Measurements from ENCODE around the gene PTPRF. TPM values are rescaled to one million over a fixed set of nuclear protein-coding genes. Genes with fewer than 3 reads are reported as not detected.

Gene PTPRF
- total and polyA plus RNA-seq, 4 donors: 41.2 to 241 (median 85.6) TPM

DNA sequence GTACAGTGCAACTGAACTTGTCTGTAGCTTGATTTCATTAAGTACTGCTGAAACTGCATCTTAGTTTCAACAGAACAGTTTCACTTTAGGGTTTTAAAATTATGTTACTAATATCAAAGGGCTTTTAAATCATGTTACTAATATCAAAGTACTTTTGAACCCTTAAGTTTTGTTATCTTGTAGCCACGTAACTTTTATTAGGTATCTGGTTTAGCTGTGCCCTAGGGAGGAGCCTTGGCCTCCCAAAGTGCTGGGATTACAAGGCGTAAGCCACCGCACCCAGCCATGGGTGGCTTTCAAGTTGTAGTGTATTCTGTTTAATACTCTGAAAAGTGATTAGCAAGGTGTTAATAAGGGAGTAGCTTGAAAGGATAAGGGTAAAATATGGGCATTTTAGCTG, 121.2 kb downstream of the PTPRF start:
- TF ChIP-seq, protein P1, sequence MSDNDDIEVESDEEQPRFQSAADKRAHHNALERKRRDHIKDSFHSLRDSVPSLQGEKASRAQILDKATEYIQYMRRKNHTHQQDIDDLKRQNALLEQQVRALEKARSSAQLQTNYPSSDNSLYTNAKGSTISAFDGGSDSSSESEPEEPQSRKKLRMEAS (IDR thresholded peaks at IDR 0.05): no peak
- TF ChIP-seq, protein P2, sequence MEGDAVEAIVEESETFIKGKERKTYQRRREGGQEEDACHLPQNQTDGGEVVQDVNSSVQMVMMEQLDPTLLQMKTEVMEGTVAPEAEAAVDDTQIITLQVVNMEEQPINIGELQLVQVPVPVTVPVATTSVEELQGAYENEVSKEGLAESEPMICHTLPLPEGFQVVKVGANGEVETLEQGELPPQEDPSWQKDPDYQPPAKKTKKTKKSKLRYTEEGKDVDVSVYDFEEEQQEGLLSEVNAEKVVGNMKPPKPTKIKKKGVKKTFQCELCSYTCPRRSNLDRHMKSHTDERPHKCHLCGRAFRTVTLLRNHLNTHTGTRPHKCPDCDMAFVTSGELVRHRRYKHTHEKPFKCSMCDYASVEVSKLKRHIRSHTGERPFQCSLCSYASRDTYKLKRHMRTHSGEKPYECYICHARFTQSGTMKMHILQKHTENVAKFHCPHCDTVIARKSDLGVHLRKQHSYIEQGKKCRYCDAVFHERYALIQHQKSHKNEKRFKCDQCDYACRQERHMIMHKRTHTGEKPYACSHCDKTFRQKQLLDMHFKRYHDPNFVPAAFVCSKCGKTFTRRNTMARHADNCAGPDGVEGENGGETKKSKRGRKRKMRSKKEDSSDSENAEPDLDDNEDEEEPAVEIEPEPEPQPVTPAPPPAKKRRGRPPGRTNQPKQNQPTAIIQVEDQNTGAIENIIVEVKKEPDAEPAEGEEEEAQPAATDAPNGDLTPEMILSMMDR (IDR thresholded peaks at IDR 0.05; ENCODE audit: low read depth, low read length, missing input control): no peak
- TF ChIP-seq HNF4G (IDR thresholded peaks at IDR 0.05): no peak
- TF ChIP-seq, protein P3, sequence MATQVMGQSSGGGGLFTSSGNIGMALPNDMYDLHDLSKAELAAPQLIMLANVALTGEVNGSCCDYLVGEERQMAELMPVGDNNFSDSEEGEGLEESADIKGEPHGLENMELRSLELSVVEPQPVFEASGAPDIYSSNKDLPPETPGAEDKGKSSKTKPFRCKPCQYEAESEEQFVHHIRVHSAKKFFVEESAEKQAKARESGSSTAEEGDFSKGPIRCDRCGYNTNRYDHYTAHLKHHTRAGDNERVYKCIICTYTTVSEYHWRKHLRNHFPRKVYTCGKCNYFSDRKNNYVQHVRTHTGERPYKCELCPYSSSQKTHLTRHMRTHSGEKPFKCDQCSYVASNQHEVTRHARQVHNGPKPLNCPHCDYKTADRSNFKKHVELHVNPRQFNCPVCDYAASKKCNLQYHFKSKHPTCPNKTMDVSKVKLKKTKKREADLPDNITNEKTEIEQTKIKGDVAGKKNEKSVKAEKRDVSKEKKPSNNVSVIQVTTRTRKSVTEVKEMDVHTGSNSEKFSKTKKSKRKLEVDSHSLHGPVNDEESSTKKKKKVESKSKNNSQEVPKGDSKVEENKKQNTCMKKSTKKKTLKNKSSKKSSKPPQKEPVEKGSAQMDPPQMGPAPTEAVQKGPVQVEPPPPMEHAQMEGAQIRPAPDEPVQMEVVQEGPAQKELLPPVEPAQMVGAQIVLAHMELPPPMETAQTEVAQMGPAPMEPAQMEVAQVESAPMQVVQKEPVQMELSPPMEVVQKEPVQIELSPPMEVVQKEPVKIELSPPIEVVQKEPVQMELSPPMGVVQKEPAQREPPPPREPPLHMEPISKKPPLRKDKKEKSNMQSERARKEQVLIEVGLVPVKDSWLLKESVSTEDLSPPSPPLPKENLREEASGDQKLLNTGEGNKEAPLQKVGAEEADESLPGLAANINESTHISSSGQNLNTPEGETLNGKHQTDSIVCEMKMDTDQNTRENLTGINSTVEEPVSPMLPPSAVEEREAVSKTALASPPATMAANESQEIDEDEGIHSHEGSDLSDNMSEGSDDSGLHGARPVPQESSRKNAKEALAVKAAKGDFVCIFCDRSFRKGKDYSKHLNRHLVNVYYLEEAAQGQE (IDR thresholded peaks at IDR 0.05): no peak
- TF ChIP-seq, protein P4, sequence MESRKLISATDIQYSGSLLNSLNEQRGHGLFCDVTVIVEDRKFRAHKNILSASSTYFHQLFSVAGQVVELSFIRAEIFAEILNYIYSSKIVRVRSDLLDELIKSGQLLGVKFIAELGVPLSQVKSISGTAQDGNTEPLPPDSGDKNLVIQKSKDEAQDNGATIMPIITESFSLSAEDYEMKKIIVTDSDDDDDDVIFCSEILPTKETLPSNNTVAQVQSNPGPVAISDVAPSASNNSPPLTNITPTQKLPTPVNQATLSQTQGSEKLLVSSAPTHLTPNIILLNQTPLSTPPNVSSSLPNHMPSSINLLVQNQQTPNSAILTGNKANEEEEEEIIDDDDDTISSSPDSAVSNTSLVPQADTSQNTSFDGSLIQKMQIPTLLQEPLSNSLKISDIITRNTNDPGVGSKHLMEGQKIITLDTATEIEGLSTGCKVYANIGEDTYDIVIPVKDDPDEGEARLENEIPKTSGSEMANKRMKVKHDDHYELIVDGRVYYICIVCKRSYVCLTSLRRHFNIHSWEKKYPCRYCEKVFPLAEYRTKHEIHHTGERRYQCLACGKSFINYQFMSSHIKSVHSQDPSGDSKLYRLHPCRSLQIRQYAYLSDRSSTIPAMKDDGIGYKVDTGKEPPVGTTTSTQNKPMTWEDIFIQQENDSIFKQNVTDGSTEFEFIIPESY (IDR thresholded peaks at IDR 0.05): no peak
- TF ChIP-seq SP1 (IDR thresholded peaks at IDR 0.05): no peak
- TF ChIP-seq FOXA2 (IDR thresholded peaks at IDR 0.05): no peak
- no peak for TF ChIP-seq RXRA (IDR thresholded peaks at IDR 0.05)
- no peak for TF ChIP-seq GABPA (IDR thresholded peaks at IDR 0.05 in 1 of 2, conservative IDR thresholded peaks at IDR 0.05 in 1 of 2)
- no peak for TF ChIP-seq HNF4A (conservative IDR thresholded peaks at IDR 0.05)
- no peak for TF ChIP-seq TAF1 (conservative IDR thresholded peaks at IDR 0.05)
- no peak for TF ChIP-seq EGR1 (IDR thresholded peaks at IDR 0.05; ENCODE audit: low read depth in 2 of 2)
- no peak for TF ChIP-seq RAD21 (IDR thresholded peaks at IDR 0.05)
- no peak for TF ChIP-seq NR2F2 (IDR thresholded peaks at IDR 0.05)
- no peak for TF ChIP-seq JUND (IDR thresholded peaks at IDR 0.05)
- TF ChIP-seq FOXA1 (IDR thresholded peaks at IDR 0.05): no peak
- TF ChIP-seq YY1 (IDR thresholded peaks at IDR 0.05): no peak
- TF ChIP-seq, protein P5, sequence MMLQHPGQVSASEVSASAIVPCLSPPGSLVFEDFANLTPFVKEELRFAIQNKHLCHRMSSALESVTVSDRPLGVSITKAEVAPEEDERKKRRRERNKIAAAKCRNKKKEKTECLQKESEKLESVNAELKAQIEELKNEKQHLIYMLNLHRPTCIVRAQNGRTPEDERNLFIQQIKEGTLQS (IDR thresholded peaks at IDR 0.05): no peak
- peak overlapping the region in 1 of 2 donors; percentile 3 for H3K27ac ChIP-seq (ENCODE audit: low read depth in 1 of 2, low read length in 2 of 2)
- no peaks in the 10 kb centered on the region for H3K27me3 ChIP-seq (ENCODE audit: control insufficient read depth in 4 of 4, insufficient read depth in 4 of 4, low read length in 3 of 4)
- WGBS: 47% methylated on average over 3 of the region's 3 CpGs
- H3K4me3 ChIP-seq (ENCODE audit: low read depth in 1 of 3, low read length in 3 of 3): no peak overlapping the region
- no peaks in the 10 kb centered on the region for H3K9me3 ChIP-seq (ENCODE audit: control insufficient read depth in 4 of 4, low read length in 3 of 4)
- peak overlapping the region in 1 of 2 donors; percentile 94 for H3K9ac ChIP-seq (ENCODE audit: low read depth in 1 of 2, low read length in 2 of 2)
- H3K4me1 ChIP-seq (ENCODE audit: control insufficient read depth in 4 of 4, insufficient read depth in 4 of 4, low read length in 3 of 4): peaks cover 5 to 35% (median 25%) of the 10 kb centered on the region in 4 donors
- no peak for DNase-seq (ENCODE audit: low spot score)
- peaks cover 1 to 27% (median 24%) of the 10 kb centered on the region in 4 donors for H3K36me3 ChIP-seq (ENCODE audit: control insufficient read depth in 4 of 4, insufficient read depth in 3 of 4, low read depth in 1 of 4, low read length in 3 of 4)
